Adrenal gland (tissue), 12 donors: Measurements from ENCODE around the gene LMX1B. TPM values are rescaled to one million over a fixed set of nuclear protein-coding genes. Genes with fewer than 3 reads are reported as not detected.
"Not testable (repeated sequence)": the region's sequence is repeated elsewhere in the genome, so short reads cannot be mapped to it uniquely, and the experiment has no call there.

ENCODE experiments used
- DNase-seq, 7 donors: peaks; one replicate each; pipeline ENCODE4 v3.0.0-alpha.2; 2019 to 2020
- H3K27ac ChIP-seq, 5 donors: fragments of 200-600 bp; sonication (generic) in 4 of 5; 1 replicate in 3 of 5; 2 replicates in 2 of 5; pipeline versions ENCODE4 v1.5.1 to v1.8.0; 2016 to 2020; ENCODE audit warnings: mild to moderate bottlenecking in 1 of 5
- H3K27me3 ChIP-seq: fragments of 200-600 bp; 2 replicates; pipeline ENCODE4 v1.8.0; 2021
- H3K36me3 ChIP-seq, 2 donors: fragments of 200-600 bp; replicated peaks in 1 of 2; 1 replicate in 1 of 2; 2 replicates in 1 of 2; pipeline versions ENCODE4 v1.5.1 to v1.8.0; 2018 to 2022
- H3K4me1 ChIP-seq, 2 donors: fragments of 200-600 bp; replicated peaks in 1 of 2; 1 replicate in 1 of 2; 2 replicates in 1 of 2; pipeline versions ENCODE4 v1.5.1 to v1.8.0; 2018 to 2021
- H3K4me3 ChIP-seq, 4 donors: fragments of 200-600 bp; sonication (generic) in 3 of 4; one replicate each; pipeline ENCODE4 v1.5.1; 2016 to 2018
- H3K9me3 ChIP-seq, 3 donors: fragments of 200-600 bp; sonication (generic) in 1 of 3; replicated peaks in 1 of 3; 1 replicate in 2 of 3; 2 replicates in 1 of 3; pipeline versions ENCODE4 v1.5.1 to v1.8.0; 2016 to 2021
- POLR2A ChIP-seq, 2 donors: fragments of 450-650 bp; IDR thresholded peaks; one replicate each; pipeline ENCODE4 v1.6.1; 2017; ENCODE audit warnings: antibody characterized with exemption in 2 of 2, mild to moderate bottlenecking in 2 of 2, moderate library complexity in 1 of 2
- WGBS, 4 donors: extraction: QIAGEN DNeasy Blood & Tissue Kit in 2 of 4; methylation state at CpG; one replicate each; pipeline versions ENCODE4 v1.1.5 to v1.1.7; 2013 to 2017; 5-methylcytosine and 5-hydroxymethylcytosine counted together
- intact Hi-C, 2 donors: fragments of 100-400 bp; cut with DNase I; formaldehyde crosslinking; loops; one replicate each; pipeline versions ENCODE4 v1.14.1 to v1.15.0; 2022 to 2023
- polyA plus RNA-seq, 3 donors: library from polyadenylated mRNA; stranded (reverse); fragments of 200-250 nt in 2 of 3; fragments of 350-450 nt in 1 of 3; fragmentation: Illumina TruSeq in 1 of 3; extraction: RNeasy Lipid Tissue Mini Kit (QIAGEN cat#74804) in 1 of 3; gene quantifications; one replicate each; pipeline ENCODE4 v1.2.3, GENCODE V29; 2013 to 2014
- total RNA-seq, 9 donors: library from RNA; depleted of rRNA in 4 of 9; stranded (reverse); fragments of >200 nt in 4 of 9; fragments of 120-200 nt in 1 of 9; fragmentation: NEBNext Ultra II Directional in 1 of 9; extraction: Animal tissue kit (Norgen Biotek cat#: 25700) in 1 of 9; gene quantifications; one replicate each; pipeline versions ENCODE4 v1.1.0 to v1.2.4, GENCODE V29; 2013 to 2023
- TF ChIP-seq, protein P1 (sequence below), 6 experiments: fragments of 450-650 bp in 4 of 6; fragments of 200-600 bp in 2 of 6; sonication (generic) in 1 of 6; IDR thresholded peaks; 1 replicate in 5 of 6; 2 replicates in 1 of 6; pipeline versions ENCODE4 v1.5.1 to v1.8.0; 2016 to 2021; ENCODE audit warnings: antibody characterized with exemption in 6 of 6, mild to moderate bottlenecking in 2 of 6, moderate library complexity in 1 of 6
- donor health status: healthy with polysubstance abuse.
- donor health status: Bipolar disorder and iron deficiency.
- donor health status: DM: yes; HTN: yes; CAD: no.
- donor health status: DM: no; HTN: no; CAD: no.
- donor health status: DM: no; HTN: no; CAD: no.
- donor health status: DM: yes; HTN: yes; CAD: no.

LMX1B gene
- total and polyA plus RNA-seq, 12 donors: under 0.01 to 0.07 TPM; not detected in 10

DNA sequence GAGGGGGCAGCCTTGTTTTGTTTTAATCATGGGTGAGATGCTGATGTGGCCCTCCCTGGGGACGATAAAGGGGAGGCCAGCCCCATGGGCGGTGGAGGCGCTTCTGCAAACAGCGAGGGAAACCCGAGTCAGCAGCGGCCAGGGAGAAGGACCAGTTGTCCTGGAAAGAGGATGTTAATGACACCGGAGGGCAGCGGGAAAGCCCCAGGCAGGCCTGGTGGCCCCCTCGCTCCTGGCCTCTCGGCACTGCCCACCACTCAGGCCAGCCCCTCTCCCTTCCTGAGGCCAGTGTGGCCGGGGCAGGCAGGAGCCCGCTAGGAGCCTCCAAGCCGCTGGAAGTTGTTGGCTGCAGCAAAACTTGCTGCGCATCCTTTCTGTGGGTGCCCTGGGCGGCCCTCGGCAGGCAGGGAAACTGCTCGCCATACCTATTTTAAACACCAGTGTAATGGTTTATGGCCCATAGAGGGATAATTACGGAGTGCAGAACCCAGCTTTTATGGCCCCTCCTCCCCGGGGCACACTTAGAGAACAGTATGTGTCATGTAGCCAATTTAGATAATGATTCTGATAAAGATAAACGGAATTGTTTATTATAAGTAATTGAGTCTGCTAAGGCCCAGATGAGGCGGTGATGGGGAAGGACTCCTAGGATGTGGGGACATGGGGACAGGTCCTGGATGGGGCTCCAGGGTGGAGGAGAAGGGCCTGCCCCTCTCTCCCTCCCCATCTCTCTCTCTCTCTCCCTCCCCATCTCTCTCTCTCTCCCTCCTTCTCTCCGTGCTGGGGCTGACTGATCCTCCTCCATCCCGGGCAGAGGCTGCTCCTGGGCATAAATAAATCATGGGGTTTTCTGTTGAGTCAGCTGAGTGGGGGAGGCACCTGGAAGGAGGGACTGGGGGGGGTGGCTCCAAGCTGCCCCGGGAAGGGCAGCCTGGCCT, 36.9 kb downstream of the LMX1B start:
- H3K27me3 ChIP-seq: peaks cover 28% of the 10 kb centered on the region
- WGBS, 4 donors: 29 to 43% (median 38%) methylated on average over 13 to 24 of the region's 24 CpGs
- no peak for TF ChIP-seq POLR2A (IDR thresholded peaks at IDR 0.05)
- TF ChIP-seq, protein P1, sequence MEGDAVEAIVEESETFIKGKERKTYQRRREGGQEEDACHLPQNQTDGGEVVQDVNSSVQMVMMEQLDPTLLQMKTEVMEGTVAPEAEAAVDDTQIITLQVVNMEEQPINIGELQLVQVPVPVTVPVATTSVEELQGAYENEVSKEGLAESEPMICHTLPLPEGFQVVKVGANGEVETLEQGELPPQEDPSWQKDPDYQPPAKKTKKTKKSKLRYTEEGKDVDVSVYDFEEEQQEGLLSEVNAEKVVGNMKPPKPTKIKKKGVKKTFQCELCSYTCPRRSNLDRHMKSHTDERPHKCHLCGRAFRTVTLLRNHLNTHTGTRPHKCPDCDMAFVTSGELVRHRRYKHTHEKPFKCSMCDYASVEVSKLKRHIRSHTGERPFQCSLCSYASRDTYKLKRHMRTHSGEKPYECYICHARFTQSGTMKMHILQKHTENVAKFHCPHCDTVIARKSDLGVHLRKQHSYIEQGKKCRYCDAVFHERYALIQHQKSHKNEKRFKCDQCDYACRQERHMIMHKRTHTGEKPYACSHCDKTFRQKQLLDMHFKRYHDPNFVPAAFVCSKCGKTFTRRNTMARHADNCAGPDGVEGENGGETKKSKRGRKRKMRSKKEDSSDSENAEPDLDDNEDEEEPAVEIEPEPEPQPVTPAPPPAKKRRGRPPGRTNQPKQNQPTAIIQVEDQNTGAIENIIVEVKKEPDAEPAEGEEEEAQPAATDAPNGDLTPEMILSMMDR (IDR thresholded peaks at IDR 0.05): no peak
- no peak for DNase-seq
- no peak overlapping the region for H3K27ac ChIP-seq
- no peaks in the 10 kb centered on the region for H3K36me3 ChIP-seq
- H3K9me3 ChIP-seq: no peaks in the 10 kb centered on the region
- no peaks in the 10 kb centered on the region for H3K4me1 ChIP-seq
- intact Hi-C loops: no loop called here
- no peak overlapping the region for H3K4me3 ChIP-seq

- Histone ChIP-seq H3K4me1 (no peaks in the 10 kb centered on the region), H3K36me3 (no peaks in the 10 kb centered on the region), H3K27me3 (peaks cover 28% of the 10 kb centered on the region), H3K4me3 (no peak overlapping the region), H3K27ac (no peak overlapping the region), H3K9me3 (no peaks in the 10 kb centered on the region)
- no peak for DNase-seq
- TF ChIP-seq, protein P1 (IDR thresholded peaks at IDR 0.05): no peak
- 17 to 34% (median 19%) methylated on average over 11 to 18 of the region's 18 CpGs for WGBS, 4 donors
- intact Hi-C loops: no loop called here
These were observed 38.4 kb downstream of the LMX1B start for GRCh38 chr9:126652140-126652582.

DNA sequence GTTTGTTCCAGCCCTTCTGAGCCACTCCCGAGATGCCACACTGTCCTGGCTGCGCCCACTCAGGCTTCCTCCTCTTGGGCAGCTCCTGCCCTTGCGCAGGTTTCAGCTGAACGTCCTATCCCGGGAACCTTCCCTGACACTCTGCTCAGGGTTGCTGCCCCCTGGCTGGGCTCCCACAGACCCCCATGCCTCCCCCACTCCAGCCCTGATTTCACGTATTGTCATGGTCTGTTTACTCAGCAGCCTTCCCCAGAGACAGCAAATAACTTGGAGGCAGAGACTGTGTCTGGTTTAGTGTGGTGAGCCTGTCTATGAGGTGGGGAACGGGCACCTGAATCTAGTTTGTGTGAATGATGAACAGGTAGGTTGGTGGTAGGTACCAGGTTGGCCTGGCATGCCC, 40.4 kb downstream of the LMX1B start:
- Histone ChIP-seq H3K4me1 (no peaks in the 10 kb centered on the region), H3K36me3 (no peaks in the 10 kb centered on the region), H3K27me3 (peaks cover 27% of the 10 kb centered on the region), H3K27ac (no peak overlapping the region), H3K9me3 (no peaks in the 10 kb centered on the region), H3K4me3 (no peak overlapping the region)
- TF ChIP-seq, protein P1 (IDR thresholded peaks at IDR 0.05): no peak
- TF ChIP-seq POLR2A (IDR thresholded peaks at IDR 0.05): no peak
- intact Hi-C loops: no loop called here
- WGBS, 4 donors: 78 to 83% (median 82%) methylated on average over 7 of the region's 7 CpGs
- DNase-seq: no peak

DNA sequence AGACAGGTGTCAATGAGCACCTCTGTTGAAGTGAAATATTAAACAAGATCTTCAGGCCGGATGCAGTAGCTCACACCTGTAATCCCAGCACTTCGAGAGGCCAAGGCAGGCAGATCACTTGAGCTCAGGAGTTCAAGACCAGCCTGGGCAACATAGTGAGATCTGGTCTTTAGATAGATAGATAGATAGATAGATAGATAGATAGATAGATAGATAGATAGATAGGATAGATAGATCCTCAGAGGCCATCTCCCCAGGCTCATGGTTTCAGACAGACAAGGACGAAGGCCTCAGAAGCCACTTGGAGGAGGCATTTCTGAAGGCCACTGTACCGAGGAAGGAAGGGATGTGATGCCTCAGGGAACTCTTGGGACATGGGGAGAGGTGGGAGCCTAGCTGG, 42.5 kb downstream of the LMX1B start:
- intact Hi-C loops, H3K36me3 ChIP-seq, DNase-seq, H3K27ac ChIP-seq, H3K9me3 ChIP-seq, H3K4me1 ChIP-seq, H3K4me3 ChIP-seq: not testable (repeated sequence)
- peaks cover 20% of the 10 kb centered on the region for H3K27me3 ChIP-seq
- 79 to 86% (median 81%) methylated on average over 4 of the region's 4 CpGs for WGBS, 4 donors
